ENCODE data around the gene TMEM271.
"Not testable (repeated sequence)": the region's sequence is repeated elsewhere in the genome, so short reads cannot be mapped to it uniquely, and the experiment has no call there.

The TMEM271 gene

DNA sequence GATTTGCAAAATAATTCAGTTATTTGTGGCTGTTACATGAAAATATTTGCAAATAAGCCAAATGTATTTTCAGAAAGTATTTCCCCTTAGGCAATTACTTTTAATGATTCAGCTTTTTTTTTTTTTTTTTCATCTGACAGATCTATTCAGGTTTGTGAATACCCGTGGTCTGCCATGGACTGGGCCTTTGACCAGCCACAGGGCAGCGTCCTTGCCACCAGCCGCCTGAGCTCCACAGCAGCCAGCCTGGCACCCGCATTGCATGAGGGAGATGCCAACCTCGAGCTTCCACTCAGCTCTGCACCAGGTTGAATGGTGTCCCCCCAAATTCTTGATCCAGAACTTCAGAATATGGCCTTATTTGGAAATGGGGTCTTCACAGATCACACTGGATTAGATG is 14.7 kb downstream of the TMEM271 start:
- DNase-seq (ENCODE audit: low read depth) = no peak

DNA sequence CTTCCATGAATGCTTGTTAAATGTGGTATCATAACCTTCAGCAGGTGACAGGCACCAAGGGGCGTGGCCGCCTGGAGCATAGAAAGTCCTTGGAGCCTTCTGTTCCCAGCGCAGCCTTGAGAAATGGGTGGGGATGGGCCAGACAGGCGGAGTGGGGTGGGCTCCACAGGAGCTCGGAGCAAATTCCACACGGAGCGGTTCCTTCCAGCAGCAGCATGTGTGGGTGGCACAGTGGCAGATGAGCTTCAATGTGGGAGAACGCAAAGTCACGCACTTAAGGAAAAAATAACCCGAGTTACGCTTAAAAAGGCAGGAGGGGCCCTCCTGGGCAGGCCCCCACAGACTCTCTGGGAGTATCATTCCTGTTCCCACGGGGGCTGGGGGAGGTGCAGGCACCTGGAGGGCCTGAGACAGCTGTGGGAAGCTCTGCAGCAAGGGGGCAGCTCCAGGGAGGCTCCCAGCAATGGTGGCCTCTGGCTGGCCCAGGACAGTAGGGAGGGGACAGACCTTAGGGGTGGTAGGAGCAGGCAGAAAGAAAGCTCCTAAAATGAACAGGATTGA is 15.3 kb downstream of the TMEM271 start:
- no peak for DNase-seq (ENCODE audit: low read depth)

DNA sequence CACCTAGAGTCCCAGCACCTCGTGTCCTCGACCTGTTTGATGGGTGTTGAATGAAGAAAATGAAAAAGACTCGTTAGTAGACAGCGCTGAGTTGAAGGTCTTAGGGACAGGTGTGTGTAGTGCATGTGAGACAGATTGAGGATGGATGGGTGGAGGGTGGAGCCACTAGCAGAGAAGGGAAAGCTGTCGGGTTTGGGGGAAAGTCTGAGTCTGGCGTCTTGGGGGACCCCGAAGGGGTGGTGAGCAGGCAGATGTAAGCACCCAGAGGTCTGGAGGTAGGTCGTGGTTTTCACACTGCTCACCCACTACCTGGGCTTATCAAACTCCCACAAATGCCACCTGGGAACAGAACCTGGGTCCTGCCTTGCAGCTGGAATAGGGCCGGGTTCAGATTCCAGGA is 16.0 kb downstream of the TMEM271 start:
- DNase-seq (ENCODE audit: low read depth) = no peak

DNA sequence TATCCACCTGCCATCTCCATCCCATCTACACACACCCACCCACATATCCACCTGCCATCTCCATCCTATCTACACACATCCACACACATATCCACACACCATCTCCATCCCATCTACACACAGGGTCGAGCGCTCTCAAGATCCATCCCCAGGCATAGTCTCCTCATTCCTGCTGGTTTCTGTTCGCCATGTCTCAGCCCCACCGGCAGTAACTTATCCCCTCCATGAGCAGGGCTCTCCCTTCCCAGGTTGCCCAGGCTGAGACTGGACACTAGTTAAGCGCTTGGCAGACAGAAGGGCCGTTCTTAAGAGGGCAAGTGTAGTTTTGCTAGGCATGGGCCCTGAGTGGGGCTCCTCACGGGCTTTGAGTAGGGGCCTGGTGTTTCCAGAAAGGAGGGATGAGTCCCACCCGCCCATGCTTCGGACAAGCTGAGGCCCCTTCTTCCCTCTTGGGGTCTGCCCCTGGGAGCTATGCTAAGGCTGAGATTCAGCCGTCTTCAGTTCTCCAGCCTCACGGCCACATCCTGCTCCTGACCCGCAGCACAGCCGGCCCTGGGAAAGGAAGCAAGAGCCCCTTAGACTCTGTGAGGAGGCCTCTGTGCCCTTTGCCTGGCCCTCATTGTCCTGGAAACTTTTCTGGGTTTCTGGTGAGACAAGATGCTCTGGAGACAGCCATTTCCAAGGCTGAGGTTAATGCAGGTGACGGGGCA is 20.4 kb downstream of the TMEM271 start:
- DNase-seq (ENCODE audit: low read depth) = no peak

DNA sequence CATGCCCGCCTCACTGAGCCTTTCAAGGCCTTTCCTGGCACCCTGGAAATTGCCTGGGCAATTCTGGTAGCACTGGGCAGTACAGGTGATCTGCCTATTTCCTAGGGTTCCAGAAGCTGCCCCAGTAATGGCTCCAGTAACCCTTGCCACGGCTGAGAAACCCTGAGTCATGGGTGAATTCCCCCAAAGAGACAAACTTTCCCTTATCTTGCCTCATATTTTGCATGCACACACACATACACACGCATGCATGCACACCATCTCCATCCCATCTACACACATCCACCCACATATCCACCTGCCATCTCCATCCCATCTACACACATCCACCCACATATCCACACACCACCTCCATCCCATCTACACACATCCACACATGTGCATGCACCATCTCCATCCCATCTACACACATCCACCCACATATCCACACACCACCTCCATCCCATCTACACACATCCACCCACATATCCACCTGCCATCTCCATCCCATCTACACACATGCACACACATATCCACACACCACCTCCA is 21.2 kb downstream of the TMEM271 start:
- not testable (repeated sequence) for DNase-seq (ENCODE audit: low read depth)

DNA sequence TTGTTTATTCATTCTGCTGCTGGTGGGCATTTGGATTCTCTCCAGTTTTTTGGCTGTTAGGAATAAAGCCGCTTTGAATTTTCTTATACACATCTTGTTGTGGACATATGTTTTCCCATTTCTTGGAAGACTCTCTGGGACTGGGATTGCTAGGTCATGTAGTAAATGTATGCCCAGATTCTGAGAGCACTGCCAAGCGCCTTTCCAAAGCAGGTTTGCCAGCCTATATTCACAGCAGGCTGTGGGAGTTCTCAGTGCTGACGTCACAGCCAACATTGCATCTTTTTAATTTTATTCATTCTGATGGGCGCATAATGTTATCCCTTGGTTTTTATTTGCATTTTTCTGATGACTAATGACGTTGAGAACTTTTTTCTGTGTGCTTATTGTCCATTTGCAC is 24.1 kb downstream of the TMEM271 start:
- DNase-seq (ENCODE audit: low read depth) = no peak

DNA sequence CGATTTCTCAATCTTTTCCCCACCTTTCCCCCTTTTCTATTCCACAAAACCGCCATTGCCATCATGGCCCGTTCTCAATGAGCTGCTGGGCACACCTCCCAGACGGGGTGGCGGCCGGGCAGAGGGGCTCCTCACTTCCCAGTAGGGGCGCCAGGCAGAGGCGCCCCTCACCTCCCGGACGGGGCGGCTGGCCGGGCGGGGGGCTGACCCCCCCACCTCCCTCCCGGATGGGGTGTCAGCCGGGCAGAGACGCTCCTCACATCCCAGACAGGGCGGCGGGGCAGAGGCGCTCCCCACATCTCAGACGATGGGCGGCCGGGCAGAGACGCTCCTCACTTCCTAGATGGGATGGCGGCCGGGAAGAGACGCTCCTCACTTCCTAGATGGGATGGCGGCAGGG is 25.8 kb downstream of the TMEM271 start:
- DNase-seq (ENCODE audit: low read depth) = not testable (repeated sequence)

DNA sequence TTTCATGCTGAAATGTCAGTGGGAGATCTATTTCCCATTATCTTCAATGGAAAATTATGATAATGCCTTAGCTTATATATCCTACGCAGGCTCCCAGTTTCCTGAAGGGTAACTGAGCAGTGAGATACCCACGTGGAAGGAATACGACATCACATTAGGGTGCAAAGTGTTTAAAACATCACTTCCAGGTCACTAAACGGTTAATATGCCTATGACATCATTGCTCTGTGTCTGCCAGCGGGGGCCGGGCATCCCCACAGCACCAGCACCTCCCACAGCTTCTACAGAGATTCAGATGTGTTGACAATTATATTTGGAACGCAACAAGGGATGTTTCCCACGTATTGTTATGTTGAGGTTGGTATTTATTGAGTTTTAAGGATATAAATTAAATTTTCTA is 27.1 kb downstream of the TMEM271 start:
- no peak for DNase-seq (ENCODE audit: low read depth)

DNA sequence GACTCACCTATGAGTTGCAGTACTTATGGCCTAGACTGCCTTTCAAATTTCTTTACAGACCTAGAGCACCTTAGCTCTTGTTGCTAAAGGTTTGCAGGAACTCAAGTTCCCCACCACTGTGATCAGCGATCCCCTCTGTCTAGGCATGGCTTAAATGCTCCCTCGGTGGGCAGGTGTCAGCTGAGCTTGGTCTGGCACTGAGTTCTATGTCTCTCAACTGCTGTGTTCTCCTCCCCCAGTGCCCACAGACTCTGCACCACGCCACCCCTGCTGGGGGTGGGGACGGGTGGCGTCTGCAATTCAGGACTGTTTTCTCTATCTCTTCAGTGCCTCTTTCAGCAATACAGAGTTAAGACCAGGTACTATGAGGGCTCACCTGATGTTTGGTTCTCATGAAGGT is 30.5 kb downstream of the TMEM271 start:
- no peak for DNase-seq (ENCODE audit: low read depth)

DNA sequence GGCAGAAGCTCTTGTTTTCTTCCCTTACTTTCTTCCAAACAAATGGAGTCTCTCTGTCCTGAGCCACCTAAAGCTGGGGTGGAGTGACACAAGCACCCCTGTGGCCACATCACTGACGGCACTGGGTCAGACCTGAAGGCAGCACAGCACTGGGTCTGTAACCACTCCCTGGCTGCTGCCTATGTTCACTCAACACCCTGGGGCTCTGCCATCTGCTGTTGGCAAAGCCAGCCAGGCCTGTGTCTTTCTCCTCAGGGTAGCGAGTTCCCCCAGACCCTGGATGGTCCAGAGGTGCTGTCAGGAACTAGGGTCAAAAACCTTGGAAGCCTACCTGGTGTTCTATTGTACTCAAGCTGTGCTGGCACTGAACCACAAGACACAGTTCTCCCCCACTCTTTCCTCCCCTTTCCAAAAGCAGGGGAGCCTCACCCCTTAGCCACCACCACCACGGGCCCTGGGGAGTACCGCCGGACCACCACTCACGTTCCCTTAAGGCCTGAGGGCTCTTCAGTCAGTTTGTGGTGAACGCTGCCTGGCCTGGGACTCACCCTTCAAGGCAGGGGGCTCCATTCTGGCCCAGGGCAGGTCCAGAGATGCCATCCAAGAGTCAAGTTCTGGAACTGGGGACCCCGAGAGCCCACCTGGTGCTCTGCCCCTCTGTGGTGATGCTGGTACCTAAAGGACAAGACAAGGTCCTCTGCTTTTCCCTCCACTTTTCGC is 31.5 kb downstream of the TMEM271 start:
- no peak for DNase-seq (ENCODE audit: low read depth)

DNA sequence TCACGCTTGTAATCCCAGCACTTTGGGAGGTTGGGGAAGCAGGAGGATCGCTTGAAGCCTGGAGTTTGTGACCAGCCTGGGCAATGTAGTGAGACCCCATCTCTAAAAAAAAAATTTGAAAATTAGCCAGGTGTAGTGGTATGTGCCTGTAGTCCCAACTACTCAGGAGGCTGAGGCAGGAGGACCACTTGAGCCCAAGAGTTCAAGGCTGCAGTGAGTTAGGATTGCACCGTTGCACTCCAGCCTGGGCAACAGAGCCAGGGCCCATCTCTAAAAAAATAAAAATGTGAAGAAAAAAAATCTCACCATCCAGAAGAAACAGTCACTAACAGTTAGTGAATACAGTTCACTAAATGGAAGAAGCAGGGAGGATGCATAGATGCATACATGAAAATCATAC is 34.8 kb downstream of the TMEM271 start:
- DNase-seq (ENCODE audit: low read depth) = no peak

DNA sequence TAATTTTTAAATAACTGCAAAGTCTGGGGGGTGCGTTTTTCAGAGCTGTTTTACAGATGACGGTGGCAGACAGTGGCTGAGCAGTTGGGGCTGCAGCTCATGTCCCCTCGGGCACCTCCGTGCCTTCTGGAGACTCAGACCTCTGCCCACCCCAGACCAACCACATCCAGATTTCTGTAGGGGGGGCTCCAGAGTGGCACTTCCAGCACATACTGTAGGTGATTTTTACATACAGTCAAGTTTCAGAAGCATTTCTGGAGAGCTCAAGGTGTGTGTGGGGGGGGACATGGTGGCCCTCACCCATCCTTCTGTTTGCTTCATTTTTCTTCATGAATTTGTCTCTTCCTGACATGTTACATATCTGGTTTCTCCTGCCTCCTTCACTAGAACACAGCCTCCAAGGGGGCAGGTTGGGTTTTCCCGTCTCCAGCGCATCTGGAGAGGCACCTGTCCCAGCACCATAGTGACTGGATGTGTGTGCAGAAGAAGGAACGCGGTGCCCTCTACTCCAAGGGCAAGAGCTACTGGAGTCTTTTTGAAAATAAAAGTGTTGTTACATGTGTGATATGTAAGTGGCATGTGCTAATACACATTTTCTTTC is 37.5 kb downstream of the TMEM271 start:
- DNase-seq (ENCODE audit: low read depth) = no peak

DNA sequence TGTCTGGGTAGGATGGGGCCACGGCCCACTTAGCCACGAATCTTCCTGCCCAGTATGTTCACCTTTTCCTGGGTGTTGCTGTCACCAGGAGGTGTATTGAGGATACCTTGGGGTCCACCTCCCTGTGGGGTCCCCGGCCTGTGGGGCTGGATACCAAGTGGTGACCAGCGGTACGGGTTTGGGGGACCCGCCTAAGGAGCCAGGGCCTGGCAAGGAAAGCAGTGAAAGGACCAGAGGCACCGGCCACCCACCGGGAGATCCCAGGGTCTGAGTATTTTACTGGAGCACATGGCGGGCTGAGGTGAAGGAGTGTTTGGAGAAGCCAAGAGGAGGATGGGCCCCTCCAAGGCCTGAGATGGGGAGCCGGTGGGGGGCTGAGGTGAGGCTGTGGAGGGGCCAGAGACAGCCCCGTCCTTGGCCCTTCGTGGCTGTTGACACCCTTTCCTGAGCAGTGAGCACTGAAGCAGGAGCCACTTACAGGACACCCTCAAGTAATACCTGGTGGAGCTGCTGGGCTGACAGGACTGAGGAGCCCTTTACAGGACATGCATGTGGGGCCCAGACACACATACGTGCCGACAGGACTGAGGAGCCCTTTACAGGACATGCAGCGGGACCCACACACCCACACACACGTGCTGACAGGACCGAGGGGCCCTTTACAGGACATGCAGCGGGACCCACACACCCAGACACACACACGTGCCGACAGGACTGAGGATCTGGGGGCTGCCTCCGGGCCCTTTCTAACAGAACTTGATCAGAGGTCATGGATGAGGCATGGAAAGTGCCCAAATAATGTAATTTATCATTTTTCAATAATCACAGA is 38.4 kb downstream of the TMEM271 start:
- no peak for DNase-seq (ENCODE audit: low read depth)

DNA sequence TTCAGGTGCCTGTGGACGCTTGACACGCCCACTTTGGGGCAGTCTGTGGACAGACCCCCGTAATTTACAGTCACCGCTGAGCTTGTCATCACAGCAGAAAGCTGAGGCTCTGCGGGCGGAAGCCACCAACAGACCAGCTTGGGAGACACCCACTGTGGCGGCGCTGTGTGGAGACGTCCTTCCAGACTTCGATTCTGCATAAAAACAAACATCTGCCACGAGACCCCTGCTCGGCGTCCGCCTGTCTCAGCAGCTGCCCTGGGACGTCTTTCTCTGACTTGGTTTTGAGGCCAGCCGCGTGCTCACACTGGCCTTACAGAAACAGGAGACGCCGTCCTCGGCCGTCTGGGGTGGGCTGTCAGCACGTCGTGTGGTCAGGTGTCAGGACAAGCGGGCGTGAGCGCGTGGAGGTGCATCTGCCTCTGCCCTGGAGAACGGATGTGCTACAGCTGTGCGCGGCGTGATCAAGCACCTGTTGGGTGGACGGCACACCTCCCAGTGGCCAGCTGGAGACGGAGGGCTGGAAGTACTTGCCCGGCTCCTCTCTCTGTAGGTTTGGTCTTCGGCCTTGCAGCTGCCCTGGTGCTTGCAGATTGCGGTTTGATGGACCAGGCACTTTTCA is 39.6 kb downstream of the TMEM271 start:
- no peak for DNase-seq (ENCODE audit: low read depth)

DNA sequence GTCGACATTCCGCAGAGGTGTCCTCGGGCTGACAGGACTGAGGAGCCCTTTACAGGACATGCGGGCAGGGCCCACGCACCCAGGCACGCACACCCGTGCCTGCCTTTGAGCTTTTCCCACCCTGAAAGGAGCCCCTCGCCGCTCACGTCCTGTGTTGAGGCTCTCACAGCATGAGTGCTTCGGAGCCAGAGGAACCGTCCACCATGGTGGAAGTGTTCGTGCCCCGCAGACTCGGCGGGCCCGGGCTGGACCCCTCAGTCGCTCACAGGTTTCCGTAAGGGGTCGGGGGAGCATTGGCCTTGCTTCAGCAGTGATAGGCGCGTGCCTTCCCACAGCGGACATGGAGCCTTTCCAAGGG is 40.2 kb downstream of the TMEM271 start:
- DNase-seq (ENCODE audit: low read depth) = no peak

DNA sequence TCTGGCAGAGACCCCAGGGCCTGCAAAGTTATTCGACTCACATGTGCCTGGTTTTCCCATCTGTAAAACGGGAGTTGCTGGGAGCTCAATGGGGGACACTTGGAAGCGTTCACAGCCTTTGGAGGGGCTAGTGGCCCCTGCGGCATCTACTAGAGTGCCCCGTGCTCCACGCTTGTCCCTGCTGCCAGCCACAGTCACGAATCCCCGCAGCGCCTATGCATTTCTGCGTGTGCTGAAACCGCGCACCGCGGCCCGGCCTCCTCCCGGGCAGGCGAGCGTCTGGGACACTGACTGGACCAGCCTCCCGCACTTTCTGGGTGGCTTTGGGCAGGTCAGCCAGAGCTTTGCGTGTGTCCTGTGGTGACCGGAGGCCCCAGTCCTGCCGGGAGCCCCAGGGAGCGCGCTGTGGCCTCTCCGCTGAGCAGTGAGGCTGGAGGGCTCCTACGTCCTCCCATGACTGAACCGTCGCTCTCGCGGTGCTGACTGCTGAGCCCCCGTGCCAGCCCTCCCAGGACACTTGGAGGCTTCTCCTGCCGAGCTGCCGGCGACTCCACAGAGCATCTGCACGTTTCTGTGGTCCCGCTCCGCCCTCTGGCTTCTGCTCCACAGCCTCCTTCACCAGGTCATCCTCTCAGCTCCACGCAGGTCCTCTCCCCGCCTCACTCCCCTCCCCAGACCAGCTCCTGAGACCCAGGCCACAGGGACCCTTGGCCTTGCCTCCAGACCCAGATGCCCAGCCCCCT is 40.7 kb downstream of the TMEM271 start:
- DNase-seq (ENCODE audit: low read depth) = no peak

DNA sequence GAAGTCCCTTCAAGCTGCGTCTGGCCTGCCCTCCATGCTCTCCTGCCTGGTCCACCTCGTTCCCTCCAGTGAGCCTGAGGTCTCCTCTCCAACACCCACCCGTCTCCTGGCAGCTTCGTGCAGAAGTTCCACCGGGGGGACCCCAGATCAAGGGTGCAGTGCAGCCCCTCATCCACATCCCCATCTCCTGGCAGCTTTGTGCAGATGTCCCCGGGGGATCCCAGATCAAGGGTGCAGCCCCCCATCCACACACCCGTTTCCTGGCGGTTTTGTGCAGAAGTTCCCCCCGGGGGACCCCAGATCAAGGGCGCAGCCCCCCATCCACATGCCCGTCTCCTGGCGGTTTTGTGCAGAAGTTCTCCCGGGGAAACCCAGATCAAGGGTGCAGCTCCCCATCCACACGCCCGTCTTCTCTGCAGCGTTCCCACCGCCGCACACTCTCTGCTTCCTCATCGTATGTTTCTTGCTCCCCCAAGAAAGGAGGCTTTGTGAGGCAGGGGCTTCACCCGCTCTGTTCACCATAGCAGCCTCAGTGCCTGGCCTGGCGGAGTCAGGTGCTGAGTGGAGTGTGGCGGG is 41.4 kb downstream of the TMEM271 start:
- DNase-seq (ENCODE audit: low read depth) = no peak

DNA sequence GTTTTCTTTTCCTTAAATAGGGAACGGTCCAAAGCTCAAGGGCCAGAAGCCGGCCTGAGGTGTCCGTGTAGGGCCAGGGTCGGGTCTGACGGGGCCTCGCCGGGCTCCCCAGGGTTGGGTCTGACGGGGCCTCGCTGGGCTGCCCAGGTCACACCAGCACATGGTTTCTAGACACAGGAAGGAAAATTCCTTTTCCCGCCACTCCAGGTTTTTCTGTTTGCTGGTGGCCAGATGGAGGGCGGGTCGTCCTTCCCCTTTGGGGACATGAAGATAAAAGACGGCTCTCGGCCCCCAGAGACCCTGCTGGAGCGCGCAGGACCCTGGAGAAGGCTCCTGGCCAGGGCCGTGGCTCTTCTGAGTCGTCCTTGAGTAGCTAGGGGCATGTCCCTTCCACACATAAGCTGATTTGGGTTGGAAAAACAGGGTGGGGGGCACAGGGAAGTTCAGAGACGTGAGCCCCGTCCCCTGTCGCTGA is 42.0 kb downstream of the TMEM271 start:
- DNase-seq (ENCODE audit: low read depth) = no peak

DNA sequence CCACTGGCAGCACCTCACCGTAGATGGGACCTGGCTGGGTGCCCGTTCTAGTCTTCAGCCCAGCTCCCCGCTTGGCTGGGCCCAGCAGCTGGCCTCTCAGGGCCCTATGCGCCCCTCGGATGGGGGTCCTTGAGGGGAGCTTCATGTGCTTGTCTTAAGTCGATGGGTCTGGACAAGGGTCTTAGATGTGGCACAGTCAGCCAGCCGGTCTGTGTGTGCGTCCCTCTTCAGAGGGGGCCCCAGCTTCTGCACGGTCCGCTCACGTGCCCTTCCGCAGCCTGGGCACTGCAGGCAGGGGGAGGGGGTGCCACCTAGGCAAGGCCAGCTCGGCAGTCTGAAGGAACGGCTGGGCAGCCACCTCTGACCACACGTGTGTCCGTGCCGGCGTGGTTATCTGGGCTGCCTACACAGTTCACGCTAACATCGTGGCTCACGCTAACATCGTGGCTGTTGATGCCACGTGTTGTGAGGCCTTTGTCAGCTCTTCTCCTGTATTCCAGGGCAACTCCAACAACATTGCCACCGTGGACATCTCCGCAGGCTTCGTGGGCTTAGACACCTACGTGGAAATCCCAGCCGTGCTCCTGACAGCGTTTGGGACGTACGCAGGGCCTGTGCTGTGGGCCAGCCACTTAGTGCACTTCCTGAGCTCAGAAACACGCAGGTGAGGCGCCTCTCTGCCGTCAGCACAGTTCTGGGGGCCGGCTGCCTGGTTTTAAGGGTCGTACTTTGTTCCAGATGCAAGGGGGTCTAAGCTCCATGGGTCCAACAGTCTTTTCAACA is 42.6 kb downstream of the TMEM271 start:
- DNase-seq (ENCODE audit: low read depth) = no peak

Data from activated T-cell treated with anti-CD3 and anti-CD28 coated beads for 48 hours (primary cell).